Stimulated activated CD4-positive, alpha-beta T cell treated with anti-CD3 and anti-CD28 coated beads, Interleukin-12 subunit alpha, Interleukin-12 subunit beta, amount 100 ng/mL, for 24 hours (primary cell): ENCODE results near the gene LRRTM4.
"Not testable (repeated sequence)": the region's sequence is repeated elsewhere in the genome, so short reads cannot be mapped to it uniquely, and the experiment has no call there.

Experiments used
- DNase-seq, 2 experiments: peaks; one replicate each; pipeline ENCODE4 v3.0.0-alpha.2; 2020; ENCODE audit warnings: low read depth in 2 of 2

Gene LRRTM4

DNA sequence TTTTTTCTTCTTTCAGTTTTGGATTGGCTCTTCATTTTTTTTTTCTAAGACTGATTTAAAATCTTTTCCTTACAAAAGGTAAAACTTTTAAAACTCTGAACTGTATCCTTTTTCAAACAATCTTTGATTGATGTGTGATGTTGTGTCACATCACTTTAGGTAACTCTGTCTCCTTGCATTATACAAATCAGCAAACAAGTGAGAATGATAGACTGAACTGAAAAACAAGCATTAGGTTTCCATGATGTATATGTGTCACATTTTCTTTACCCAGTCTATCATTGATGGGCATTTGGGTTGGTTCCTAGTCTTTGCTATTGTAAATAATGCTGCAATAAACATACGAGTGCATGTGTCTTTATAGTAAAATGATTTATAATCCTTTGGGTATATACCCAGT is 655.7 kb downstream of the LRRTM4 start:
- no peak for DNase-seq

DNA sequence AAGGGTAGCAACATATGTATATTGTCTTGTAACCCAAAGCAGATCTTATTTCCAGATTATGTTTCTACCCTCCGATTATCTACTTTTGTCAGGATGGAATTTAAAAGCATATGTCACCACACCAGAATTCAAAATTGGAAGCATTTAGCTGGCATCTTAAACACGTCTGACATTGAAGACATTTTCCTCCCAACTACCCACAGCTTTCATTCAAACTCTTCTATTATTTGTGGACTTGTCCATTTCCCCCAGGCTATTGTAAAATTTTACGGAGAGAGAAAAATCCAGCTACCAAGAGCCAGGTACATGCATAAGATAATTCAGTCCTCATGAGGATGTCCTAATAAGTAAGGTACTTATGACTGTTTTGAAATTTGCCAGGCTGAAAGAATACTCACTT is 659.3 kb downstream of the LRRTM4 start:
- no peak for DNase-seq

DNA sequence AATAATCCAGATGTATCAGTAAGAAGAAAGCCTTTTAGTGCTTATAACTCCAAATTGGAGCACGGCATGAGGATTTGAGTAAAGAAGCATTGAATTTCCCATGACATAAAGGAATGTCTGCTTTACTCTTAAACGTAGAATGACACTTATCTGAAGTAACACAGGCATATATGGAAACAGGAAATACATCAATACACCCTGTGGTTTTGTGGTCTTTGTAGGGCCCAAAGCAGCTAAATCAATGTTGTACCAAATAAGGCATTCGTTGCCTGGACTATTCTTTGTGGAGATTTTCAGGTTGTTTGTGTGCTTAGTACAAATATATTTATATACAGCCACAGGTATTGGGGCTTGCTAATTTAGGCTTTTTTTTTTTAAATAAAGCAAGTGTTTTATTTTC is 660.5 kb downstream of the LRRTM4 start:
- no peak for DNase-seq

DNA sequence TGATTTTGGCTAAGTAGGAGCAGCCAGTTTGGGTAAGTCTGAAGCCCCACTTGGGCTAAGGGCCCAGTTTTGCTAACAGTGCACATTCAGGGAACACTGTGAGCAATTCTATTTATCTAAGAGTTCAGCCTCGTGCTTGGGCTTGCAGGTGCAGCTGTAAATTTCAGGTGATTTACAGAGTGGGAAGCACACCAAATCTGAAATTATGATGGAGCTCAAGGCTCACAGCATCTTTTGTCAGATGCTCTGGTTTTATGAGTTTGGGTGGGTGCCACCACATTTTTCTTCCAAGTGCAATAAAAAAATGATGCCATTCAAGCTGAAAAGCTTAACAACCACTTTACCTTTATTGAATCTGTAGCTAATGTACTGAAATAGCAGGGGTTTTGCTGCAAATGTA is 671.2 kb downstream of the LRRTM4 start:
- DNase-seq = no peak

DNA sequence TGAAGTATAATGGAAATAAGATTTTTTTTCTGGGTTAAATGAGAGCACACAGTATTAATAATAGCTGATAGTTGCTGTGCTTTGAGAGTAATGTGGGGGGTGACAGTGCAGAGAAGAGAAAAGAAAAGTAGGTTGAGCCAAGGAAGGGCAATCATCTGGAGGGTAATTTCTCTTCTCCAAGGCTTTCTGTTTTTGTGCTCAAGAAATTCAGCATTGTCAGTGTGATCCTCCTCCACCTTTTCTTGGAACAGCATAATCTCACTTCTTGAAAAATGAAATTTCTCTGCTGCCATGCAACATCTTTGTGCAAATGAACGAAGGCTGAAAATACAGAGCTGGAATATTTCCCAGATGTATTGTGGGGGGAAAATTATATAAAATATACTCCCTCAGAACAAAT is 673.1 kb downstream of the LRRTM4 start:
- DNase-seq = no peak

DNA sequence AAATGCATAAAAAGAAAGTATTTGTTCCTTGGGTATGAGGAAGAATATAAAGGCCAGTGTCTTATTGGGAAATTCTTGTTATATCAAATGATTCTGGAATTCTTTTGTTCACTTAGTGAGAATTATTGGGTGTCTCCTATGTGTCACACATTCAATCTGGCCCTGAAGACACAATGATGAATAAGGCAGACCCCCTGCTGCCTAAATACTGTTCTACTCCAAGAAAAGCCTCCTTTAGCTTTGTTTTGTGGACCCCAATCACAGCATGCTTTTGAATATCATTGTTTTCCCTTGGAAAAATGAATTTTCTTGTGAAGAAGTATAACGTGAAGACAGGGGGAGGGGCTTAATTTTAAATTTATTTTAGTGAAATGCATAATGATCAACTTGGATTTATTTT is 682.4 kb downstream of the LRRTM4 start:
- DNase-seq = no peak

DNA sequence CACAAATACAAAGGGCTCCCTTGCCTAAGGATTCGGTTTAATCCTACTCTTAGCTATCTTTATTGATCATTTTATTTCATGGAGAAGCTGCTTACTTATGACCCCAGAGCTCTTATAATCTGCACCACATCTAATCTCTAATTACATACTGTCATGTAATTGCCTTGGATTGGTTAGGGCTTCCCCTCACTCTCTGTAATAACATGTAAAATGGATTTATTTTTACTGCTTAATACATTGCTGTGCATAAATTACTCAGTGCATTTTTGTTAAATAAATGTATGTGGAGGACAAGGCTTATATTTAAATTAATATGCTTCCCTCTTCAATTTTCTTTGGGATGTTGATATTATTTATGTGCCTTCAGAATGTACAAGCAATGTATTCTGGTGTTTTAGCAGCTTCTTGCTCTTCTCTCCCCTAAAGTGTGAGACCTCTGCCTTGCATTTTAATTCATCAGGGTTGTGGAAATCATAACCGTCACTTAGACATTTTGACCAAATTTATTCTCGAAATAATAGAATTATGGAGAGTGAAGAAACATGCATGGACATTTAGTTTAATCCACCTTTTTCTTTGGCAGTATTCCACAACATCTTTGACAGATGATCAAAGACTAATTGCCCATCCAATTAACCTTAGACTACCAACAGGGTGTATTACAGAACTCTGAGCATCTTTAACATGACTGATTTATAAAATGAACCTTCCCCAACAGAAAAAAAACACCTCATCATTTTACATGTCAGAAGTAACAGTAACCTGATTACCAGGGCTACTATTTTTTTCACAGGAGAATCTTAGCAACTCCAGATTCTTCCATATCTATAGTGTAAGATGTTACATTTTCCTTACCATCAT is 692.6 kb downstream of the LRRTM4 start:
- DNase-seq = no peak

DNA sequence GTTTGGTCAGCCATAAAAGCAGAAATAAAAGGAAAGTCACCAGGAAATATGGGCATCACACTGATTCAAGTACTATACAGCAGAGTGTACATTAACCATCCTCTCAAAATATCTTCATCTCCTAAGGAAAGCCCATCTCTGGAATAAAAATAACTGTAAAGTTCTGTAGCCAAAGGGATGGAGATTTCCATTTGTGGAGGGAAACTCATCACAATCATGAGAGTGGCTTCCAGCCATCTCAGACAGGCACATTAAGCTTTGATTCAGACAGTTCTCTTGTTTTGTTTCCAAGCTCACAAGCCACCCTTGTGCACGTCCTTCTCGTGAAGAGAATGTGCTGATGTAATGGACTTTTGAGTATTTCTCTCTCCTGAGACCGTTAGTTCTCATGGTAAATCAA is 695.5 kb downstream of the LRRTM4 start:
- DNase-seq = no peak

DNA sequence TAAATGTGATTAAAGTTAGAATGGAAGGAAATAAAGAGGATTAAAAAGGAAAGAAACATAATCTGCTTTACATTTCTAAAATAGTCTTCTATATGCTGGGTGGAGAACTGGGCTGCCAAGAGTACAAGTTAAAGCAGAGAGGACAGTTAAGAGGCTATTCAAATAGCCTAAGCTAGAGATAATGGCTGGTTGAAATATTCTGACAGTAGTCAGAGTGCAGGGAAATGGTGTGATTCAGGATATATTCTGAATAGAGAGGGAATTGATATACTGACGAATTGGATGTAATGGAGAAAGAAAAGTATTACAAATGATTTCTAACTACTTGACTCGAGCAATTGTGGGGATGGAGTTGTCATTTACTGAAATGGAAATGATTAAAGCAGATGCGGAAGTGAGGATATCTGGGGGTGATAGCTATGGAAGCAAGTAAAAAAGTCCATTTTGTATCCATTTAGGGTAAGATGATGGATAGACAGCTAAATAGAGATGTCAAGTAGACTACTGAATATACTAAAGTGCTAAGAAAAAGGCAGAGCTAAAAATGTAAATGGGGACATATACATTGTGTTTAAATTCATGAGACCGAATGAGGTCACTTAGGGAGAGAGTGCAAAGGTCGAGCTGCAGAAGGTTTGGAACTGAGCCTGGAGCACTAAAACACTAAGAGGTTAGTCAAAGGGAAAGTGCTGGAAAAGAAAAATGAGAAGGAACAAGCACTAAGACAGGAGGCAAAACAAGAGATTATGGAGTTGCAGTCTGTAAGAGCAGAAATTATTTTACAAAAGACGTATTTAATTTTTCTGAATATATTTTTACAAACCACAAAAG is 696.8 kb downstream of the LRRTM4 start:
- DNase-seq = no peak

DNA sequence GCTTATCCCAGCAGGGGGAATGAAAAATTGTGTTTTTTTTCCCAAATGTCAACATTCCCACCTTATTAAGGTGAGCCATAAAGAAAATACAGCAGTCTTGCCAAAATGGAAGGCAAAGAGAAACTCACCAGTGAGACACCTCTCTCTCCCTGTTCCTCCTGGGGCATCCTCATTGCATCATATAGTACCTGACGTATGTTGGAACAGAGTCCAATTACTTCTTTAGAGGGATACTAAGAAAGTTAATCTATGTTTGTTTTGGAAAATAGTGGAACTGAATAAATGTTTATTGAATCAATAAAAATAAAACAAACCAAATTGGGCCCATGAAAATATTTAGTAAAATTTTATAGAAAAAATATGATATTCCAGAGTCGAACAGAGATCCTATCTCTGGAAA is 700.4 kb downstream of the LRRTM4 start:
- DNase-seq = no peak

DNA sequence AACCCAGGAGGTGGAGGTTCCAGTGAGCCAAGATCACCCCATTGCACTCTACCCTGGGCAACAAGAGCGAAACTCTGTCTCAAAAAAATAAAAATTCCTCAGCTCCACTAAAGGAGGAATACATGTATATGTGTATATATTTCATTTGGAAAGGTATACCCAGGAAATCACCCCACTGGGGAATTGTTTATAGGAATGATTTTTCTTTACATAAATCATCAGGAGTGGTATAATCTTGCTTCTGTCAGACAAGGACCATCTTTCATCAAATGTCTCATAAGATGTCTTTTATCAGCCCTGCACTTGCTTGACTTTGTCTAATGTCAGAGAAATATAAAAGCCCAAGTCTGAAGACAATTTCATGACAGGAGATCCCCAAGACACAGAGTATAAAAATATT is 709.1 kb downstream of the LRRTM4 start:
- DNase-seq = no peak

DNA sequence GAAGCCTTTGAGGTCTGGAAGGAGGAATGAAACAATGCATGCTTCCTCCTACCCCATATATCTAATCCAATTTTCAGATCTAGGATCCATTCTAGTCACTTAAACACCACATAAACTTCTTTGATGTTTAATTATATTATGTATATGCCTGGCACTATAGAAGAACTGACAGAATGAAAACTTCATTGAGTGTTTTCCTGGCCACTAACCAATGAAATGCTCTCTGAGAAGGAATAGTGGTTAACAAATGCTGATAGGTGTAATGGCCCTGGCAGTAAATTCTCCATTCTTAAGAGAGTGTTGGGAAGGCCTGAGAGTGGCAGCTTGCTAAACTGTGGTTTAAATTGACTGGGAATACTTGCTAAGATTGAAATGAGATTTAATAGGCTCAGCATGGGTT is 710.0 kb downstream of the LRRTM4 start:
- DNase-seq = no peak

DNA sequence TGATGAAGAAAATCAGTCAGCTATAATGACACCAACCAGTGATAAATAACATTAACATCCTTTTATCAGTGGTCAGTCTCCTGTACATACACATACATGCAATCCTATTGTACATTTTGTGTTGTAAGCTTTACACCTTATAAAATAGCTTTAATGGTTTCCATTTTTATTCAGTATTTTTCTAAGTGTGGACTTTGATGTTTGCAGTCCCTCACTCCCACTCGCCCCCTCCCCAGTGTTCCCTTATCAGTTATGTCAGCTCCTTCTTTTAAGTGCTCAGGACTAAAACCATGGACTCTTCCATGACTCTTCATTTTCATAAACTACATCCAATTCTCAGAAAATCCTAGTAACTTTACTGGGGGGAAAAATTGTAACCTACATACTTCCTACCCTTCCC is 713.0 kb downstream of the LRRTM4 start:
- no peak for DNase-seq

DNA sequence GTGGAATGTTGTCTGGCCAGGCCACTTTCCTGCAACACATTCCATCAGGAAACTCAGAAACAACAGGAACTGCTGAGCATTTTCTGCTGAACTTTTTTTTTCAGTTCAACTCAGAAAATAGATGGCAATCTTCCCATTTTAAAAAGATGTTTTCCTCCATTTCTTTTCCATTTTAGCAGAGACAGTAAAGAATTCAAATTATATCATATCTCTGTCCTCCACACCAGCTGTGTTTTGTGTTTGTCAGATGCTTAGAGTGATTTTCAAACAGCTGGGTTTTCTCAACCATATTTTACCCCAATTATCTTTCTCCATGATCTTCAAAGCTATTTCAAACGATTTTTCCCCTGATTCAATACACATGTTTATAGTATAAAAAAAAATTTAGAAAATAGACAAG is 713.4 kb downstream of the LRRTM4 start:
- DNase-seq = no peak

DNA sequence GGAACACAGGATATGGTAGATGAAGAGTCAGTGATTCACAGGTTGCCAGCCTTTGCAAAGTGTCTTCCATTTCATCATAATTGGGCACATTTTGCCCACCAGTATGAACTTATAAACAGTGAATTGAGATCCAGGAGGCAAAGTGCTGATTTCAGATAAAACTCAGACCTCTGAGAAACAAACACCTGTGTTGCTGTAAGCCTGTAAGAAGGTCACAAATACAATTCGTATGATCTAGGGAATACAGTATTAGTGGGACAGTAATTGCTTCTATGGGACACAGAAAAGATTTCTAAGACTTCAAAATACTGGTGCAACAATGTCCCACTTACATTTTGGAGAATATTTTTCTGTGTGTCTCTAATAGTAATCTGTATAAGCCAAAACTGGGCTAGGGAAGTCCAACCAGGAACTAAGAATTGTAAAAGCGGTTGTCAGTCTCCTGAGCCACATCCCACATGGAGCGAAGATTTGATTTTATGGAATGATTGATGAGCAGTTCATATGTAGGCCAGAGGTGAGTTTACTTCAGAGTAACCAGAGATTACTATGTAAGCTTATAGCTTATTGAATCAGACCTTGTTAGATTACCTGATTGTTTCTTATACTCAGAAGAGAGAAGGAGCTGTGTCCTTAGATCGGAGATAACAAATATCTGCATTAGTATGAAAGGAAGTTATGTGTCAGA is 728.4 kb downstream of the LRRTM4 start:
- DNase-seq = no peak

DNA sequence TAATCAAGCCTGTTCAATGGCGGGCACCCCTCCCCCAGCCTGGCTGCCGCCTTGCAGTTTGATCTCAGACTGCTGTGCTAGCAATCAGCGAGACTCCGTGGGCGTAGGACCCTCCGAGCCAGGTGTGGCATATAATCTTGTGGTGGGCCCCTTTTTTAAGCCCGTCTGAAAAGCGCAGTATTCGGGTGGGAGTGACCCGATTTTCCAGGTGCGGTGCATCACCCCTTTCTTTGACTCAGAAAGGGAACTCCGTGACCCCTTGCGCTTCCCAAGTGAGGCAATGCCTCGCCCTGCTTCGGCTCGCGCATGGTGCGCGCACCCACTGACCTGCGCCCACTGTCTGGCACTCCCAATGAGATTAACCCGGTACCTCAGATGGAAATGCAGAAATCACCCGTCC is 740.9 kb downstream of the LRRTM4 start:
- DNase-seq = not testable (repeated sequence)

DNA sequence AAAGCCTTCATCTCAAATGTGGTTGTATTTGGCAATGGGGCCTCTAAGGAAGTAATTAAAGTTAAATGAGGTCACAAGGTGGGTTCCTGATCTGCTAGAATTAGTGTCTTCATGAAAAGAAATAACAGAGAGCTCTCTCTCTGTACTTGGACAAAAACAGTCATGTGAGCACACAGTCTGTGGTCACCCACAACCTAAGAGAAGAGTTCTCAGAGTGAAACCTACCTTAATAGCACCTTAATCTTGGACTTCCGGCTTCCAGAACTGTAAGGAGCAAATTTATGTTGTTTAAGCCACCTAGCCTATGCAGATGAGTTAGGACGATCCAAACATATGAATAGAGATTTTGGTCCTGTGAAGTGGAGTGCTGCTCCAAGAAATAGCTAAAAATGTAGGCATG is 758.9 kb downstream of the LRRTM4 start:
- DNase-seq = no peak

DNA sequence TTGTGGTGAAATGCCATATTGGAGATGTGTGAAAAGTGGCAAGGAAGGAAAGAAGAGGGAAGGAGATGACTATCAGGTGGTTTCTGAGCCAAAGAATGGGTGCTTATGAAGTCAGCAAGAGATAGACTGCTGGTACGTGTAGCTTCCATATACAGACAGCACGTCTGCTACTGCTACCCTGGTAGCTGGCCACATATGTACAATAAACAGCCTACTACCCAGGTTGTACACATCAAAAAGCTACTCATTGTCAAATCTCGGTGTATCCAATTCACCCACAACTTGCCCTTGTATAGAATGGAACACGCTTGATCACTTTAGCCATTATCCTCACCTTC is 761.8 kb downstream of the LRRTM4 start:
- DNase-seq = no peak

DNA sequence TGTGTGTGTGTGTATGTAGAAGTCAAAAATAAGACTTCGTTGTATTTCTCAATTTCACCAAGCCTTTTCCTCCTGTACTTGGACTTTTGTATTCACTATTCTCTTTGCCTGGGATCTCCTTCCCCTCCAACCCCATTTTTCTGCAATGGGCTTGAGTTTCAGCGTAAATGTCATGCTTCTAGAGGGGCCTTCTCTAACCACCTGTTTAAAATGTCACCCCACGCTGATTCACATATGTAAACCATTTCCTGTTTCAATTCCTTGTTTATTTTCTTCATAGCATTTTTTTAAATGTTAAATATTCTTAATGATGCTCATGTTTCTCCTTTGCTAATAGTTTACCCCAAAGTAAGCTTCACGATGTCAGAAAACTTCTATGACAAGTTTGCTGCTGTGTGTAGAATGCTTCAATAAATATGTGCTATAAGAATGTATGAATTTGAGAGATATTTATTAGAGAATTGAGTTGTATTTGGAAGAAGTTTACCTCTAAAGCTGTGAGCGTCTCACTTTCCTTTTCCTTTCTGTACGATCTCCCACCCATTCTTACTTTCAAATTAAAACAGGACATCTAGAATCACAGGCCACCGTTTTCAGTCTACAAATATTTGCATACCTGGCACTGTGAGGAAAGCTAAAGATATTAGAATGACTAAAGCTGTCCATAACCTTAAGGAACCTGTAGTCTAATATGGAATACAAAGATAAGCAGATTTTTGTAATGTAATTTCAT is 762.4 kb downstream of the LRRTM4 start:
- DNase-seq = no peak

DNA sequence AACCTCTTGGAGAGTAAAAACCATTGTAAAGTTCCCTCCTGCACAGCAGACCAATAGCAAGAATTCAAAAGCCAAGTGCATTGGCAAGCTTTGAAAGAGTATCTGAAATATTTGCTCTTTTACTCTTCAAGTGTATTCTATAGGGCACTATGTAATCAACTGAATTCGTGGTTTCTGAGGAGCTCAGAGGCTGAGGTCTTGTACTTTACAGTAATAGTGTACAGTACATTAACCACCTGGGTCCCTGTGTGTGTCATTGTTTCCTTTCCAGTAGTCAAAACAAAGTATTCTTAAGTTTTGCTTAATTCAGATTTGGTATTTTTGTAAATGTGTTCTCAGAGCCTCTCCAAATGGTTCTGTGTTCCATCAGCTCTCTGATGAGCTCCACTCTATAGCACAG is 769.7 kb downstream of the LRRTM4 start:
- DNase-seq = no peak

DNA sequence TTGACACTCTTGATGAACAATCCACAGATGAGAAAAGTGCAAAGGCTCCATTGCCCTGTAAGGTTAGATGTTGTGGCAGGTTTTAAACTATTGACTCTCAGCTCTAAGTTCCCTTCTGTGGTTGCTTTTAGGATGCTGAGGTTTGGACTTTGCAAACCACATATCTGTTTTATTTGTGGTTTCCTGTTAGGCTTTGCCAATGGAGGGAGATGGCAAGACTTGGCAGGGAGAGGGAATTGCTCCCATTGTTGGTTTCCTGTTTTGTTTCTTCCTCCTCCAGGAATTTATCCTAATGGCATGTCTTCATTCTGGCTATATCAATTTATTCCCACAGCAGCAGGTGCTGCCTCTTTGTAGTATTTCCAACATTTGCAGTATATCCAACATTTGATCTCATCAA is 772.3 kb downstream of the LRRTM4 start:
- no peak for DNase-seq
